Uterus (tissue), 2 donors: ENCODE measurements around the gene NCKAP1.

Experiments
- CTCF ChIP-seq, 4 experiments: fragments of 200-600 bp in 2 of 4; fragments of 450-650 bp in 2 of 4; sonication (generic) in 2 of 4; IDR thresholded peaks; one replicate each; pipeline ENCODE4 v1.5.1; 2016 to 2019; ENCODE audit warnings: antibody characterized with exemption in 4 of 4, mild to moderate bottlenecking in 2 of 4, moderate library complexity in 1 of 4
- POLR2A ChIP-seq, 2 donors: fragments of 450-650 bp; IDR thresholded peaks; one replicate each; pipeline ENCODE4 v1.6.1; 2016; ENCODE audit warnings: antibody characterized with exemption in 2 of 2, mild to moderate bottlenecking in 1 of 2, moderate library complexity in 1 of 2

GRCh38 chr2:182870227-182870626 lies 168.0 kb downstream of the NCKAP1 start:
- TF ChIP-seq CTCF (IDR thresholded peaks at IDR 0.05) (no peak), POLR2A (IDR thresholded peaks at IDR 0.05) (no peak)
